ENCODE measurements around the gene SLC26A1. TPM values are rescaled to one million over a fixed set of nuclear protein-coding genes. Genes with fewer than 3 reads are reported as not detected.

SLC26A1 gene
- total and polyA plus RNA-seq, 9 donors, result 0.58 to 5.3 (median 3.2) TPM

GRCh38 chr4:1028574-1029220, 35.5 kb upstream of the SLC26A1 start:
- WGBS (ENCODE audit: insufficient coverage), result 71% methylated on average over 22 of the region's 36 CpGs
- DNase-seq, result no peak
- Histone ChIP-seq H3K27me3 (ENCODE audit: control insufficient read depth, insufficient read depth, low read length) (peaks cover 18% of the 10 kb centered on the region), H3K4me3 (ENCODE audit: low read length) (no peak overlapping the region), H3K9me3 (replicated peaks; ENCODE audit: control insufficient read depth, low read depth, low read length) (no peaks in the 10 kb centered on the region), H3K36me3 (ENCODE audit: control insufficient read depth, insufficient read depth, low read length) (peaks cover 25% of the 10 kb centered on the region), H3K4me1 (ENCODE audit: control insufficient read depth, insufficient read depth, low read length) (peaks cover 85% of the 10 kb centered on the region), H3K27ac (ENCODE audit: low read length) (peak overlapping the region; percentile 59)

- no peak for DNase-seq
- H3K4me3 ChIP-seq (ENCODE audit: low read length), result no peak overlapping the region
- H3K36me3 ChIP-seq (ENCODE audit: control insufficient read depth, insufficient read depth, low read length), result peaks cover 27% of the 10 kb centered on the region
- H3K27me3 ChIP-seq (ENCODE audit: control insufficient read depth, insufficient read depth, low read length), result peaks cover 13% of the 10 kb centered on the region
- H3K9me3 ChIP-seq (replicated peaks; ENCODE audit: control insufficient read depth, low read depth, low read length), result no peaks in the 10 kb centered on the region
- peak overlapping the region; percentile 29 for H3K27ac ChIP-seq (ENCODE audit: low read length)
- 39% methylated on average over 9 of the region's 9 CpGs for WGBS (ENCODE audit: insufficient coverage)
- H3K4me1 ChIP-seq (ENCODE audit: control insufficient read depth, insufficient read depth, low read length), result peaks cover 85% of the 10 kb centered on the region
Measured at GRCh38 chr4:1027915-1028238, 34.7 kb upstream of the SLC26A1 start.

GRCh38 chr4:1027219-1027914, 34.2 kb upstream of the SLC26A1 start:
- Histone ChIP-seq H3K27me3 (ENCODE audit: control insufficient read depth, insufficient read depth, low read length) (peaks cover 10% of the 10 kb centered on the region), H3K36me3 (ENCODE audit: control insufficient read depth, insufficient read depth, low read length) (peaks cover 27% of the 10 kb centered on the region), H3K27ac (ENCODE audit: low read length) (peak overlapping the region; percentile 21), H3K4me3 (ENCODE audit: low read length) (no peak overlapping the region), H3K4me1 (ENCODE audit: control insufficient read depth, insufficient read depth, low read length) (peaks cover 85% of the 10 kb centered on the region), H3K9me3 (replicated peaks; ENCODE audit: control insufficient read depth, low read depth, low read length) (no peaks in the 10 kb centered on the region)
- DNase-seq, result no peak
- WGBS (ENCODE audit: insufficient coverage), result 42% methylated on average over 25 of the region's 26 CpGs

- H3K9me3 ChIP-seq (replicated peaks; ENCODE audit: control insufficient read depth, low read depth, low read length), result no peaks in the 10 kb centered on the region
- H3K4me1 ChIP-seq (ENCODE audit: control insufficient read depth, insufficient read depth, low read length), result peaks cover 85% of the 10 kb centered on the region
- 58% methylated on average over 14 of the region's 17 CpGs for WGBS (ENCODE audit: insufficient coverage)
- no peak for DNase-seq
- peaks cover 27% of the 10 kb centered on the region for H3K36me3 ChIP-seq (ENCODE audit: control insufficient read depth, insufficient read depth, low read length)
- peak overlapping the region; percentile 20 for H3K27ac ChIP-seq (ENCODE audit: low read length)
- H3K4me3 ChIP-seq (ENCODE audit: low read length), result no peak overlapping the region
- H3K27me3 ChIP-seq (ENCODE audit: control insufficient read depth, insufficient read depth, low read length), result peaks cover 4% of the 10 kb centered on the region
Measured at GRCh38 chr4:1026115-1026514, 32.9 kb upstream of the SLC26A1 start.

GRCh38 chr4:1024882-1025545, 31.8 kb upstream of the SLC26A1 start:
- no peak overlapping the region for H3K4me3 ChIP-seq (ENCODE audit: low read length)
- no peak for DNase-seq
- H3K27me3 ChIP-seq (ENCODE audit: control insufficient read depth, insufficient read depth, low read length), result peaks cover 4% of the 10 kb centered on the region
- H3K9me3 ChIP-seq (replicated peaks; ENCODE audit: control insufficient read depth, low read depth, low read length), result no peaks in the 10 kb centered on the region
- WGBS (ENCODE audit: insufficient coverage), result 93% methylated on average over 25 of the region's 32 CpGs
- no peak overlapping the region for H3K27ac ChIP-seq (ENCODE audit: low read length)
- peaks cover 79% of the 10 kb centered on the region for H3K4me1 ChIP-seq (ENCODE audit: control insufficient read depth, insufficient read depth, low read length)
- H3K36me3 ChIP-seq (ENCODE audit: control insufficient read depth, insufficient read depth, low read length), result peaks cover 27% of the 10 kb centered on the region

GRCh38 chr4:1023895-1024740, 30.9 kb upstream of the SLC26A1 start:
- Histone ChIP-seq H3K27ac (ENCODE audit: low read length) (no peak overlapping the region), H3K4me3 (ENCODE audit: low read length) (no peak overlapping the region), H3K9me3 (replicated peaks; ENCODE audit: control insufficient read depth, low read depth, low read length) (no peaks in the 10 kb centered on the region), H3K4me1 (ENCODE audit: control insufficient read depth, insufficient read depth, low read length) (peaks cover 79% of the 10 kb centered on the region), H3K27me3 (ENCODE audit: control insufficient read depth, insufficient read depth, low read length) (peaks cover 4% of the 10 kb centered on the region), H3K36me3 (ENCODE audit: control insufficient read depth, insufficient read depth, low read length) (peaks cover 27% of the 10 kb centered on the region)
- WGBS (ENCODE audit: insufficient coverage), result 96% methylated on average over 64 of the region's 83 CpGs
- DNase-seq, result no peak

- Histone ChIP-seq H3K9me3 (replicated peaks; ENCODE audit: control insufficient read depth, low read depth, low read length) (no peaks in the 10 kb centered on the region), H3K4me3 (ENCODE audit: low read length) (no peak overlapping the region), H3K36me3 (ENCODE audit: control insufficient read depth, insufficient read depth, low read length) (peaks cover 27% of the 10 kb centered on the region), H3K27me3 (ENCODE audit: control insufficient read depth, insufficient read depth, low read length) (peaks cover 2% of the 10 kb centered on the region), H3K4me1 (ENCODE audit: control insufficient read depth, insufficient read depth, low read length) (peaks cover 79% of the 10 kb centered on the region), H3K27ac (ENCODE audit: low read length) (peak overlapping the region; percentile 82)
- peak; percentile 71 for DNase-seq
- 100% methylated on average over 2 of the region's 20 CpGs for WGBS (ENCODE audit: insufficient coverage)
Measured at GRCh38 chr4:1023075-1023640, 30.0 kb upstream of the SLC26A1 start.

GRCh38 chr4:1022739-1023066, 29.5 kb upstream of the SLC26A1 start:
- peaks cover 79% of the 10 kb centered on the region for H3K4me1 ChIP-seq (ENCODE audit: control insufficient read depth, insufficient read depth, low read length)
- H3K4me3 ChIP-seq (ENCODE audit: low read length), result no peak overlapping the region
- H3K27me3 ChIP-seq (ENCODE audit: control insufficient read depth, insufficient read depth, low read length), result no peaks in the 10 kb centered on the region
- WGBS (ENCODE audit: insufficient coverage), result 68% methylated on average over 16 of the region's 19 CpGs
- DNase-seq, result peak; percentile 66
- no peaks in the 10 kb centered on the region for H3K9me3 ChIP-seq (replicated peaks; ENCODE audit: control insufficient read depth, low read depth, low read length)
- H3K27ac ChIP-seq (ENCODE audit: low read length), result peak overlapping the region; percentile 82
- peaks cover 27% of the 10 kb centered on the region for H3K36me3 ChIP-seq (ENCODE audit: control insufficient read depth, insufficient read depth, low read length)

- H3K4me1 ChIP-seq (ENCODE audit: control insufficient read depth, insufficient read depth, low read length), result peaks cover 79% of the 10 kb centered on the region
- H3K27me3 ChIP-seq (ENCODE audit: control insufficient read depth, insufficient read depth, low read length), result no peaks in the 10 kb centered on the region
- H3K4me3 ChIP-seq (ENCODE audit: low read length), result no peak overlapping the region
- H3K9me3 ChIP-seq (replicated peaks; ENCODE audit: control insufficient read depth, low read depth, low read length), result no peaks in the 10 kb centered on the region
- peaks cover 27% of the 10 kb centered on the region for H3K36me3 ChIP-seq (ENCODE audit: control insufficient read depth, insufficient read depth, low read length)
- 89% methylated on average over 40 of the region's 46 CpGs for WGBS (ENCODE audit: insufficient coverage)
- DNase-seq, result no peak
- peak overlapping the region; percentile 55 for H3K27ac ChIP-seq (ENCODE audit: low read length)
Measured at GRCh38 chr4:1022051-1022738, 29.0 kb upstream of the SLC26A1 start.

All from muscle of leg (tissue), 11 donors.